Gastroesophageal sphincter (tissue), 3 donors: ENCODE measurements around the gene LYL1.

ENCODE experiments used
- CTCF ChIP-seq, 4 experiments: fragments of 200-600 bp in 2 of 4; fragments of 450-650 bp in 2 of 4; sonication (generic) in 1 of 4; IDR thresholded peaks; one replicate each; pipeline ENCODE4 v1.5.1; 2017 to 2019; ENCODE audit warnings: antibody characterized with exemption in 4 of 4, mild to moderate bottlenecking in 2 of 4, moderate library complexity in 2 of 4
- EP300 ChIP-seq: sonication (generic); formaldehyde crosslinking; IDR thresholded peaks from one replicate; pipeline ENCODE4 v1.6.1; 2017; ENCODE audit warnings: antibody characterized with exemption, mild to moderate bottlenecking

- TF ChIP-seq CTCF (IDR thresholded peaks at IDR 0.05) = no peak
- no peak for TF ChIP-seq EP300
These were observed 17.0 kb upstream of the LYL1 start for GRCh38 chr19:13119627-13120026.
